ENCODE measurements around the gene CRACR2A. TPM values are rescaled to one million over a fixed set of nuclear protein-coding genes. Genes with fewer than 3 reads are reported as not detected.

Gene CRACR2A
- not detected in 2 replicates for total RNA-seq (2014; rRNA removed; shearing (Covaris generic))

GRCh38 chr12:3752741-3753486 is at the start of gene CRACR2A:
Gene CRACR2A, minus strand, starts transcription at chr12:3753109. Its CDS starts 56,110 bp downstream, at chr12:3696999.
- no peak for DNase-seq (ENCODE audit: low spot score)

- no peak for DNase-seq (ENCODE audit: low spot score)
Observed at GRCh38 chr12:3797531-3798048, 44.7 kb upstream of the CRACR2A start.

- DNase-seq (ENCODE audit: low spot score): no peak
Observed at GRCh38 chr12:3795492-3796133, 42.7 kb upstream of the CRACR2A start.

GRCh38 chr12:3795066-3795465 is 42.2 kb upstream of the CRACR2A start:
- peak; percentile 2 for DNase-seq (ENCODE audit: low spot score)

- no peak for DNase-seq (ENCODE audit: low spot score)
Observed at GRCh38 chr12:3792623-3793288, 39.8 kb upstream of the CRACR2A start.

GRCh38 chr12:3791256-3791874 is 38.5 kb upstream of the CRACR2A start:
- no peak for DNase-seq (ENCODE audit: low spot score)

GRCh38 chr12:3790642-3791041 is 37.7 kb upstream of the CRACR2A start:
- DNase-seq (ENCODE audit: low spot score): no peak

GRCh38 chr12:3789838-3790237 is 36.9 kb upstream of the CRACR2A start:
- no peak for DNase-seq (ENCODE audit: low spot score)

- peak; percentile 22 for DNase-seq (ENCODE audit: low spot score)
Observed at GRCh38 chr12:3777206-3777809, 24.4 kb upstream of the CRACR2A start.

GRCh38 chr12:3775385-3776035 is 22.6 kb upstream of the CRACR2A start:
- DNase-seq (ENCODE audit: low spot score): no peak

- DNase-seq (ENCODE audit: low spot score): no peak
Observed at GRCh38 chr12:3772380-3772779, 19.5 kb upstream of the CRACR2A start.

- no peak for DNase-seq (ENCODE audit: low spot score)
Observed at GRCh38 chr12:3771853-3772252, 18.9 kb upstream of the CRACR2A start.

GRCh38 chr12:3770891-3771290 is 18.0 kb upstream of the CRACR2A start:
- peak; percentile 5 for DNase-seq (ENCODE audit: low spot score)

- DNase-seq (ENCODE audit: low spot score): no peak
Observed at GRCh38 chr12:3768911-3769447, 16.1 kb upstream of the CRACR2A start.

- DNase-seq (ENCODE audit: low spot score): no peak
Observed at GRCh38 chr12:3761116-3761735, 8.3 kb upstream of the CRACR2A start.

- DNase-seq (ENCODE audit: low spot score): no peak
Observed at GRCh38 chr12:3759878-3760277, 7.0 kb upstream of the CRACR2A start.

GRCh38 chr12:3757261-3757660 is 4.4 kb upstream of the CRACR2A start:
- DNase-seq (ENCODE audit: low spot score): no peak

- no peak for DNase-seq (ENCODE audit: low spot score)
Observed at GRCh38 chr12:3755898-3756297, 3.0 kb upstream of the CRACR2A start.

- DNase-seq (ENCODE audit: low spot score): no peak
Observed at GRCh38 chr12:3753544-3754284, 805 bp upstream of the CRACR2A start.

All from A172 (cell line).